HG03064 (cell line): ENCODE measurements around the gene SPSB4.

ENCODE experiments used
- ATAC-seq: cut with Tn5 transposase; IDR thresholded peaks from one replicate; pipeline ENCODE4 v1.9.1; 2021; ENCODE audit warnings: low read depth; ENCODE audit not compliant: unreplicated experiment

The SPSB4 gene

DNA sequence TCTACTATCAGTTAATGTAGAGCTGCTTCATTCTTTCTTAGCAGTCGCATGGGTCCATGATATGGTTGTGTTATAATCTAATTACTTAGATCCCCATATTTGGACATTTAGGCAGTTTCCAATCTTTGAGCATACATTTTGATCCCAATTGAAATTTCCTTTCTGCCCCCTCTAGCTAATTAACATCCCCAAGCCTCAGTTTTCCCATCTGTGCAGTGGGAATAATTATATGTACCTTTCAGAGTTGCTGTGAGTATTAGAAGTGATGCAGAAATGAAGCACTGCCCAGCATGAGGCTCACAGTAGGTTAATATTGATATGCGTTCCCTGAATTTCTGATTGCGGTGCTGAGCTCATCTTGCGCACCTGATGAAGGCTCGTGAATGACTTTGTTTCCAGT is 21.8 kb downstream of the SPSB4 start:
- ATAC-seq = no peak

DNA sequence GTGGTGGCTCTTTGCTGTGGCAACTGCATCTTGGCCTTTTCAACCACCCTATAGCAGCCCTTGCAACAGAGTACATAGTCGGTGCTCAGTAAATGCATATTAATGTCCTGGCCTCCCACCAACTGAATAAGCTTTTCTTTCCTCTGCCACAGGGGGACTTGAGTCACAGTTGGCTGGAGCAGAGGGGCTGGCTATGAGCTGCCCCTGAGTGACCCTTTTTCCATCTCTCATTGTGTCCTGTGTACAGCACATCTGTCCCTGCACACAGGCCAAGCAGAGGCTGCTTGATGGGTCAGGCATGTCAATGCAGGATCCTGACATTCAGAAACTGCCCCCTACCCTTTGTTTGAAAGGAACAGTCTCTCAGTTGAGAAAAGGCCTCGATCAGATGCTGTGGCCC is 22.4 kb downstream of the SPSB4 start:
- ATAC-seq = no peak

DNA sequence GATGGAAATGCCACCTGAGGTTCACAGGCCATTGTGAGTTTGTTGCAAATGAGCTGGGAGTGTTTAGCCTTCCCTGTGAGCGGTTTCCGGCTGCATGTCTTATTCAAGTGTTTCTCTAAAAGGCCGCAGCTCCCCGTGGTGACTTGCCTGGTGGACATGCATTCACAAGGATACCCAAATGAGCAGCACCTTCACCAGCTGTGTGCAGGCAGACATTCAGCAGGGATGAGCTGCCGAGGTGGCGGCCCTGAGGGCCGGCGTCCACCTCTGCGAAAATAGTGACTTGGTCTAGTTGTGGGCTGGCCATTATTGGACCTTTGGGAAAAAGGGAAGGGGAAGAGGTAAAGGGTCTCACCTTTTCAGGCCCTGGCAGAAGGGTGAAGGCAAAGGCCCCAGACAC is 23.4 kb downstream of the SPSB4 start:
- no peak for ATAC-seq

DNA sequence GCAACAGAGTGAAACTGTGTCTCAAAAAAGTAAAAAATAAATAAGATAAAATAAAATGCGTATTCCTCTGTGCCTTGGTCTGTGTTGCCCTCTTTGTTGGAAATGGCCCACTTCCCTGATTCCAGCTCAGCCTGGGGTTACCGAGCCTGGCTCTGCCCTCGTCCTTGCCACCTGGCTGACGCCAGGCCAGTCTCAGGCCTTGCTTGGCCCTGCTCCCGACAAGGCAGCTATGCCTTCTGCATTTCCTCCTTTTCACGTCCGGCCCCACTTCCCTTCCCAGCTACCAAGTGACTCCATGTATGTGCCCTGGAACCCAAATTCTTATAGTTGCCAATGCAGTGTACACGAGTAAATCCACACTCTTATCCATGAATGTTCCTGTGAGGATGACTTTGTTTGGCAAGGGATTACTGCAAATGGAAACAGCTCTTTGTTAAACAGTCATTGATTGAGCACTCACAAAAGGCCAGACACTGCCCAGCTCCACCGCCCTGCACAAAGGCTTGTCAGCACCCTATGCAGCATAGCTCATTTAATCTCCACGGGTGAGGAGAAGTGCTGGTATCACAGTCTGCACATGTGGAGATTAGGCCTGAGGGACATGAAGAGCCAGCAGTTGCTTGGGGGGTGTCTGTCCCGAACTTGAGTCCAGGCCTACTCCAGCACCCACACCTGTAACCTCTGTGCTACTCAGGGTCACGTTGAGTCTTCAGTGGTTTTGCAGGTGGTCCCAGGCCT is 25.1 kb downstream of the SPSB4 start:
- no peak for ATAC-seq

DNA sequence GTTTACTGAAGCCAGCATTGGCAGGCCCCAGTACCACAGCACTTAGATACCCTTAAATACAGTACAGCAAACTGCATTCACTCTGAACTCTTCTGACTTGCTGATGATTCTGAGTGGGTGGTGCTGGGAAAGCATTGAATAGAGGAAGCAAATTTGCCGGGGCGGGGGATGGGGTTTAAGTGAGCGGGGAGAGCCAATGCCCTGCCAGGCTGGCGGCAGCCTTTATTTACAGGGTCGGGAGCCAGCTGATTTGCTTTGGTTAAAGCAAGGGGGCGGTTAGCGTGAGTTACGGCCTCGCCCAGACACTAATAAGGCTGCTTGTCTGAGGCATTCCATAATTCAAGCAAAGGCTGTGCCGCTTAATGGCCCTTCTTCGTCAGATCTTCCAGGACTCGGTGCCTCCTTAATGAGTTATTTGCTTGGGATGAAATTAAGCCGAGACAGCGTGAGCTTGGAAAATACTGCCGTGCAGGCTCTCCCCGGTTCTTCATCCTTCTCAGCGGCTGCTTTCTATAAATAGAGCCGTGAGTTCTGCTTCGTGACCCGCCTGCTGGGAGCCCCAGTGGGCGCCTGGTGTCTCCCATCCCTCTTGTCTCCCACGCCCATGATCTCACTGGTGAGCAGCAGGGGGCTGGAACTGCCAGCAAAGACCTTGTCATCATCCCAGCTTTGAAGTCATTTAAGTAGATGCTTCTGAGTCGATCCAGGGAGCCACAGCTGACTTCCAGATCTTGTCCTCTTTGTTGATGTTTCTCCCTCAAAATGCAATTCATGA is 25.8 kb downstream of the SPSB4 start:
- no peak for ATAC-seq

DNA sequence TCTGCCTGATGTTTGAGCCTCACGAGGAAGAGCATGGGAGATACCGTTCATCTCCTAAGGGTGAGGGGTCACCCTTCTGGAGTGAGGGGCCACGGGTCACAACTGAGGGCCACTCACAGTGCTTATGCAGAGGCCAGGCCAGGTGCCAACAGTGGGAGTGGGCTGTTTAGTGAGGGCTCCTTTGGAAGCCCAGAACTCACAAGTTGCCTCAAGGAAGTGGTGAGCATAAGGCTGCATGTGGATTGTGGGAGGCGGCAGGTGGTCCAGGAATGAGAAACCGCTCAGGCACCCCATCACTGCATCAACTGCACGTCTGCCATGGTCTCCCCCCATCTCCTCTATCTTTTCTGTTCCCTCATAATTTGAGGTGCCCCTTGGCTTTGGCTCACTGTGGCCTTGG is 26.5 kb downstream of the SPSB4 start:
- no peak for ATAC-seq

DNA sequence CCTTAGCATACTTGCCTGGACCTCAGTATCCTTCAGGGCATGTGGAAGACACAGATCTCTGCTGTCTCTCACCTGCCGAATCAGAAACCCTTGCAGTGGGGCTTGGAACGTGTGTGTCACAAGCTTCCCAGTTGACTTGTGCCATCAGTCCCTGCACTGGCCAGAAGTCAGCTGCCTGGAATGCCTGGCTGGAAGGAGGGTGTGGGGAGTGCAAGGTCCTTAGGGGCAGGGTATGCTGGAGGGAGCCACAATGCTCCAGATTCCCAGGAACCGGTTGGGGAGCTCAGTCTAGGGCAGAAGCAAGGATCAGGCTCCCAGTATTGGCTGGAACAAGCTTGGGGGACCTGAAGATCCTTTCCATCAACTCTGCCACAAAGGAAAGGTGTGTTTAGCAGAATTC is 27.1 kb downstream of the SPSB4 start:
- no peak for ATAC-seq

DNA sequence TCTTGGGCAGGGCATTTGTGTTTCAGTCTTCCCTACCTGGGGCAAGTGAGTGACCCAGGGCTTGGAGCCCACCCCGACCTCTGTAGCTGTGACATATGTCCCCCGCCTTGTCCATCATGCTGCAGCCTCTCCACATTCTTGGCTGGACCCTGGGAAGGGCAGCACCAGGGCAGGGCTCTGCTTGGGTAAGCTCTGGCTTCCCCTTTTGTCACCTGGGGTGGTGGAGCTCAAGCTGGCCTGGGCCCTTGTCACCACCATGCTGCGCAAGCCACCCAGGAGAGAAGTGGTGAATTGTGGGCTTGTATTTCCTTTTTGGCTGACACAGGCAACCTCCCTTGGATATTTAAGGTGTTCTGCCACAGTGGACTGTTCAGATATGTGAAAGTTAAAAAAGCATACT is 29.3 kb downstream of the SPSB4 start:
- ATAC-seq = no peak

DNA sequence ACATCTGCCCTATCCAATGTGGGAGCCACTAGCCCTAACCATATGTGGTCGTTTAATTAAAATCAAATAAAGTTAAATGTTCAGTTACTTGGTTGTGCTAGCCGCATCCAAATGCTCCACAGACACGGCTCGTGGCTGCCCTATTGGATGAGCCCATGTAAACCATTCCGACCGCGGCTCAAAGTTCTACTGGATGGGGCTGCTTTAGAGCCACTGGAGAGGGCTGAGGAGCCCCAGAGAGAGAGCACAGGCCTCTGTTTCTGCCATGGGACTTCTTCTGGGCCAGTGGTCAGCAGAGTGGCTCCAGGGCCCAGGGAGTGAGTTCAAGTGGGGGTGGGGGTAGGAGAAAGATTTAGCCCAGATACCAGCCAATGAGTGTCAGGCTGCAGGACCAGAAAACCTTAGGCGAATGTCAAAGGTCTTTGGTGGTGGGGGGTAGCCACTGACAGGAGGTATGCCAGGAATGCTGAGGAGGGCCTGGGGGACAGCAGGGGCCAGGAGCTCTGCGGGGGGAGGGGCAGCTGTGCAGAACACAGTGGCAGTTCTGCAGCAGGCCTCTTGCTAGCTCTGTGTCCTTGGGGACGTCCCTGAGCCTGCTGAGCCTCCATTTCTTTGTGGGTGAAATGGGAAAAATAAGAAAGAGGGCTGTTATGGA is 30.1 kb downstream of the SPSB4 start:
- ATAC-seq = no peak

DNA sequence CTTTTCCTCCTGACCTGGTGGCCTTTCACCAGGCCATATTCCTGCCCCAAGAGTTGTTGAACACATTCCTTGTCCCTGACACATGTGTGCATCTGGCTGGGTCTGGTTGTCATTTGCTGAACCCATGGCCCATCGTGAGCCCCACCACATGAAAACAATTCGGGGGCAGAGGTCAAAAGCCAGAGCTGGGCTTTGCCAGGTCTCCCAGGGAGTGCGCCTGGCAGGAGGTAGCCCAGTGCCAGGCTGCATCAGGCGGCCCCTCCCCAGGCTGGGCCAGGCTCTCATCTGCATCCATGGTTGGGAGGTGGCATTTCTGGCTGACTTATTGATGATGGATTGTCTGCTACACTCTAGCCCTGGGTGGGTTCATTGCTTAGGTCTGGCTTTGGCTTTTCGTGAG is 30.9 kb downstream of the SPSB4 start:
- no peak for ATAC-seq

DNA sequence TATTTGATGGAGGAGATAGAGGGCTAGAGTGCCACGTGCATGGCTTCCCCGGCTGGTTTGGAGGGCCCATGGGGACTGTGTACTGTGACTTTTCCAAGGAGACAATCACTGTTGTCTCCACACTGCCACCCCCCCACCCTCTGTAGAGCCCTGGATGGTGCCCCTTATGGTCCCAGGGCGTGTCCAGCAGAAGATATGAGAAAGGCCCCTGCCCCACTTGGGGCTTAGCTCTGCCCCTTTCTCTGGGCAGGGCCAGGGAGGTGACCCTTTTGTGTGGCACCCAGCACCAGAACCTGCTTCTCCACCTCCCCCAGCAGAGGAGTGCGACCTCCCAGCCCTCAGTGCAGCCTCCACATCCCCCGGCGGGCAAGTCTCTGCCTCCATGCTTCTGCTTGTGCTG is 32.1 kb downstream of the SPSB4 start:
- ATAC-seq = no peak

DNA sequence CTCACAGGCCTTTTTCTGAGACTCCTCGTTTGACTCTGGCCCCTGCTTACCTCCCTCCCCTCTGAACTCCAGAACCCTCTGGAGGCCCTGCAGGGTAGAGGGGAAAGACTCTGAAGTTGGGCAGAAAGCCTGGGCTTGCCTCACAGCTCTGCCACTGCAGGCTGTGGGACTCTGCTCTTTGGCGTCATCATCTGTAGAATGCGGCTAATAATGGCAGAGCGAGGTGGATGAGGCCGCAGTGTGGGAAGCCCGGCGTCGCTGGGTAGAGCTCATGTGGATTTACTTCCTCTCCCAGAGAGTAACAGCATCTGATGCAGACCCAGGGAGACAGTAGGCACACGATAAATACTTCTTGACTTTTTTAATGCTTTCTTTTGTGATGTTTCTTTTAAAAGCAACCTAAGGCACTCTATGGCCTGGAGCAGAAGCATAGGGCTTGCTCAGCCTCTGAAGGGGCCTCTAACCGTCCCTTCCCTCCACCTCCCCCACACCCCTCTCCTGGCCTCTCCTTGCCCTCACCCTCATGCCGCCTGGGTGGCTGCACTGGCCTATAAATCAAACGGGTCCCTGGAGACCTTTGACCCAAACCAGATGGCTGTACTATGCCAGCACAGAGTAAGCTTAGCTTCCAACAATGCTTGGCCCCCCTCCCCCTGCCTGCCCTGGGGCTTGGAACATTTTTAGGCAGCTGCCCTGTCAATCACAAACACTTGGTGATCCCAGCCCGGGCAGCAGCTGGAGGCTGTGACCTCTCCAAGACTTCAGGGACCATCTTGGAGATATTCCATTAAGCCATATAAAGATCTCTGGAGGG is 32.9 kb downstream of the SPSB4 start:
- ATAC-seq = no peak

DNA sequence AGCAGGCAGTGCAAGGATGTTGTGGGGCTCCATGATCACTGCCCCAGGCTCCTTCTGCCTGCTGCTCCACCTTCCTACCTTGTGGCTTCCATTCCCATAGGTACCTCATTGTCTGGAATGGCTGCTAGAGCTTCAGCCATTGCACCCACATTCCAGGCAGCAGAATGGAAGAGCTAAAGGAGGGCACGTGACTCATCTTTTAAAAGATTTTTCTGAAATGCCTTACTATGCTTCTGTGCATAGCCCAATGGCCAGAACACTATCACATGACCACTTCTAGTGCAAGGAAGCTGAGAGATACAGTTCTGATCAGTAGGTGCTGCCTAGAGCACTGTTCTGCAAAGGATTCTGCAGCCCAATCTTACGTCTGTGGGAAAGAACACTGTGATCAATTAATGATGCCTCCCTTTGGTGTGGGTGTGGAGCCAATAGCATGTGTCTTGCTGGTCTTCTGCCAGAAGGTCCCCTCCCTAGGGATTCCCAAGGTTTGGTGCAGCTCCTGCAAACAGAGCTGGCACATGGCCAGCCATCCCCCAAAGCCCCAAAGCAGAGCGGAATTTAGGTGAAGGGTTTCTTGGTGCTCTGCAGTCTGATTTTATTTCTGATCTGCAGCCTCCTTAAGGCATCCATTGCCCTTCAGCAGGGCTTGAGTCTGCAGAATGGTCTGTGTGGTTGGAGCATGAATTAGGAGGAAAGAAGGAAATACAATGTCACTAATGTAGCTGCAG is 34.4 kb downstream of the SPSB4 start:
- no peak for ATAC-seq

DNA sequence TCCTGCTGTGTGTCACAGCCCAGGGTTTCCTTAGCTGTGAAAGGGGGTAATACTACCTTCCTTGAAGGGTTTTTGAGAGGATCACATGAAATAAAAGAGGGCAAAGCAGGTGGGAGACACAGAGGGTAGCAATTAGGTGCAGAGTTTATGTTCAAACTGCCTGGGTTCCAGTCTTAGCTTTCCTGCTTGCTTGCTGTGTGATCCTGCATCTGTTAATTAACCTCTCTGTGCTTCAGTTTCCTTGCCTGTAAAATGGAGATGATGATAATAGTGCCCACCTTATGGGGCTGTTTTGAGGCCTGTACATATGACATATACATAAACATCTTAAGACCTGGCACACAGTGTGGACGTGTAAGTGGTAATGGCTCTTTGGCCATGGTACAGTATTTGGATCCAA is 35.0 kb downstream of the SPSB4 start:
- ATAC-seq = no peak

DNA sequence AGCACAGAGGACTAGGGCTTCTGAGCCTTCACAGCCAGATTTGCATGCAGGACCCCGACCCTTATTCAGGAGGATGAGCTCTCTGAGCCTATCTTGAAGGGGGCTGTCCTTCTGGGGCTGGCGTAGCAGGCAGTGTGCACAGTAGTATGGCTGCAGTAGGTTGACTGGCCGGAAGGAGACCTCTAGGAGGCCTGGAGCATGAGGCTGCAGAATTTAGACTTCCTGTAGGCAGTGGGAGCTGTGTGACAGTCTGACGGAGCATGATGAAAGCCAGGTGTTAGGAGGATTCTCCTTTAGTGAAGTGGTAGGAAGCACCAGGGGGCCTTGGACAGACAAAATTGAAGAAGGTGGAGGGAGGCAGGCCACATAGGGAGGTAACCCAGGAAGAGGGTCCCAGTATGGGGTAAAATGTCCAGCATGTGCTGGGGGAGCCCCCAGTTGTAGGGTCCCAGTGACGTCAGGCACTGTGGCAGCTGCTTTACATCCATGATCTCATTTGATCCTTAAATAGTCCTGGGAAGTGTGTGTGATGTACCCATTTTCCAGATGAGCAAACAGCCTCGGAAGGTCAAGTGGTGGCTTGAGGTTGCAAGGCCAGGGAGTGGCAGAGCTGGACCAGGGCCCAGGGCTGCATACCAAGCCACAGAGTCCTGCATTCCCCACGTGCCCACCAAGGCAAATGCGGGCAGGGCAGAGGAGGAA is 36.1 kb downstream of the SPSB4 start:
- no peak for ATAC-seq

DNA sequence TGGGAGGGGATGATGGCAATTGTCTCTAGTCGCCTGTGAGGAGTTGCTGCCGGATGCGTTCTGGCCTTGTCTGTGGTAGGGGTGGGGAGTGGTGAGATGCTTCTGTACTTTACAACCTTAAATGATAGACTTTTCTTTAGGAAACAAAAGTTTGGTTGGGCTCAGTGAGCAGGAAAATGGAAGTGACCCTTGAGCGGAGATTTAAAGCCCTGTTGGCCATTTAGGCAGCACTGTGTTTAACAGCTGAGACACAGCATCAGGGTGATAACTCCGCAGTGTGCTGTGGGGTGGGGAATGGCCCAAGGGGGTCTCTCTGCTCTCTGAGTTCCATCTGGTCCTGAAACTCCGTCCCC is 36.6 kb downstream of the SPSB4 start:
- ATAC-seq = no peak

DNA sequence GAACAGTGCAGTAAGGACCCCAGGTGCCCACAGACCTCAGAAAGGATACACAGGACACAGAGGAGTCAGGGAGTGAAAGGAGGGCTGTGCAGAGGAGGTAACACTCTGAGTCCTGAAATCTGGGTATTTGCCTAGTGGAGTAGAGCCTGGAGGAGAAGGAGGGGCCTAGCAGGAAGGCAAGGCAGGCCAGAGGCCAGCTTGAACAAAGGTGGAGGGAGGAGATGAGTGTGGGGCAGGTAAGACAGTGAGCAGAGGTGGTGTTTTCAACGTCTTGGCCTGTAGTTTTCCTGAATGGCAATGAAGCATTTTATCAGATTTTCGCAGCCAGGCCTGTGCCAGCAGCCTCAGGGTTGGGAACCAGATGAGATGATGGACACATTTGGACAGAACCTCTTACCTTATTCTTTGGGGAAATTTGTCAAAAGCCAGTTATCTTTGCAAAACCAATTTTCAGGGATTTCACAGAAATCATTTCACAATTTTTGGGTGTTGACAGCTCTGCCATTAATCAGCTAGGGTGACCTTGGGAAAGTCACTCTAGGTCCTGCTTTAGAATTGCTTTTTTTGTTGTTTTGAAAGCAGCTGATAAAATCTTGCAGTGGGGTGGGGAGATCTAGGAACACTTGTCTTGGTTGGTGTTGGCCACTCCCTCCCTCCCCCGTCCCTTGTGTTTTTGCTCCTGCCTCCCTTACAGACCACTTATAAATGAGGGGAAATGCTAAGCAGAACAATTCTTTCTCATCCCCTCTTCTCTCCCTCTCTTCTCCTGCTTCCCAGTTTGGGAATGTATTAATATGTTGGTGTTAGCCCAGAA is 38.4 kb downstream of the SPSB4 start:
- ATAC-seq = no peak

DNA sequence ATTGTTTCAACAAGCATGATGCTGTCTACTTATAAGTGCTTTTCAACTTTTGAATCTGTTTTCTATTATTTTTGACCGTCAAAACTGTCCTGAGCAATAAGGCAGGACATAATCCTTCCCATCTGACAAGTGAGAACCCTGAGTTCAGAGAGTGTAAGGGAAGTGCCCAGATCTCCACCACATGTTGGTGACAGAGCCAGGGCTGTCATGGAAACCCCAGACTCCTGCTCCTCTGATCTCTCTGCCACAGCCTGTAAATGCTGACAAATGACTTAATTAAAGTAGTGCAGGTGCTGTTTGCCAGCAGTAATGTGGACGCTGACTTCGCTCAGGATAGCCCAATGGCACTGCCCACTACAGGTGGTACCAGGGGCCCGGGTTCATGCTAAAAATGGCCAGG is 40.3 kb downstream of the SPSB4 start:
- ATAC-seq = no peak

DNA sequence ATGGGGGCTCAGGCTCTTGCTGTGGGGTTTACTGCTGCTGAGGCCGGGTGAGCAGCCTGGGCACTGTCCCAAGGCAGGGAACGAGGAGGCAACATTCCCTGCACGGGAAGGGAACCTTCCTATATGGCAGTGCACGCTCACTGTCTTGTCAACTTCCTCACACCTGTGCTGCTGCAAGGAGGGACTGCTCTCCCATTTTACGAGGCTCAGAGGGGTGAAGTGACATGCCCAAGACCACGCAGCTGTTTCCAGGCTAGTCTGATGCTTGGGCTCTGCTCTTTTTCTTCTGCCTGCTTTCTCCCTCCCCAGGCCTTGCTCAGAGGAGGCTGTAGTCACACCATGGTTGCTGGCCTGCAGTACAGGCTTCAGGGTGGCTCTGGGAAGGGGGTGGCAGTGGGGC is 41.5 kb downstream of the SPSB4 start:
- ATAC-seq = no peak
